T-helper 2 cell treated with Interferon-gamma antibody and Interleukin-4, amounts not matched to agents 5 μg/mL and 100 μg/mL, for 36 hours (primary cell): ENCODE measurements around the gene IL10RA.
"Not testable (repeated sequence)": the region's sequence is repeated elsewhere in the genome, so short reads cannot be mapped to it uniquely, and the experiment has no call there.

ENCODE experiments used
- DNase-seq: peaks from one replicate; pipeline ENCODE4 v3.0.0; 2021; ENCODE audit warnings: low spot score
- H3K27ac Mint-ChIP-seq: one replicate; pipeline ENCODE4 v1.8.0; 2021; ENCODE audit warnings: mild to moderate bottlenecking, mixed read lengths
- H3K27me3 Mint-ChIP-seq: one replicate; pipeline ENCODE4 v1.8.0; 2021; ENCODE audit warnings: low read depth, mixed read lengths
- H3K36me3 Mint-ChIP-seq: one replicate; pipeline ENCODE4 v1.8.0; 2021; ENCODE audit warnings: low read depth, mixed read lengths
- H3K4me1 Mint-ChIP-seq: one replicate; pipeline ENCODE4 v1.8.0; 2021; ENCODE audit warnings: low read depth, mixed read lengths
- H3K4me3 Mint-ChIP-seq: one replicate; pipeline ENCODE4 v1.8.0; 2022; ENCODE audit warnings: mild to moderate bottlenecking, moderate library complexity, mixed read lengths
- H3K9me3 Mint-ChIP-seq: one replicate; pipeline ENCODE4 v1.8.0; 2021; ENCODE audit warnings: mixed read lengths

IL10RA gene

DNA sequence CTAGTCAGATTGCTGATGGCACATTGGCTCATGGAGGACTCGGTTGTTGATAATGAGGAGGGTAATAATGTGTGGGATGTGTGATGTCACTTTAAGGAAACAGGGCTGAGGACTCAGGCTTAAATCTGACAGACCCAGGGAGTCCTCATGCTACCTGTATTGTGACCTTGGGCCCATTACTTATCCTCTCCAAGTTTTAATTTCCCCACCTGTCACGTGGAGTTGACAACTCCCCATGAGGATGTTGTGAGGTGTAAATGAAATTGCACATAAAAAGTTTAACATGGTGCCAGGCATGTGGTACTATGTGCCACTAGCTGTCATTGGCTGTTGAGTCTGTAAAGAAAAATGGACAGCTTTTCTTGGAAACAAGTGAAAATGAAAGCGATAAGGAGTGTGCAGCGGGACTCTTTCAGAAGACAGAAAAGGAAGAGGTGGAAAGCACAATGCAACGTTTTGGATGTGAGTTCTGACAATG is 15.3 kb downstream of the IL10RA start:
- H3K36me3 Mint-ChIP-seq = peaks cover 83% of the 10 kb centered on the region
- peaks cover 85% of the 10 kb centered on the region for H3K4me1 Mint-ChIP-seq
- H3K27ac Mint-ChIP-seq = peak overlapping the region; percentile 98
- no peaks in the 10 kb centered on the region for H3K27me3 Mint-ChIP-seq
- DNase-seq = peak; percentile 52
- H3K9me3 Mint-ChIP-seq = peaks cover 5% of the 10 kb centered on the region
- H3K4me3 Mint-ChIP-seq = peak overlapping the region; percentile 80

DNA sequence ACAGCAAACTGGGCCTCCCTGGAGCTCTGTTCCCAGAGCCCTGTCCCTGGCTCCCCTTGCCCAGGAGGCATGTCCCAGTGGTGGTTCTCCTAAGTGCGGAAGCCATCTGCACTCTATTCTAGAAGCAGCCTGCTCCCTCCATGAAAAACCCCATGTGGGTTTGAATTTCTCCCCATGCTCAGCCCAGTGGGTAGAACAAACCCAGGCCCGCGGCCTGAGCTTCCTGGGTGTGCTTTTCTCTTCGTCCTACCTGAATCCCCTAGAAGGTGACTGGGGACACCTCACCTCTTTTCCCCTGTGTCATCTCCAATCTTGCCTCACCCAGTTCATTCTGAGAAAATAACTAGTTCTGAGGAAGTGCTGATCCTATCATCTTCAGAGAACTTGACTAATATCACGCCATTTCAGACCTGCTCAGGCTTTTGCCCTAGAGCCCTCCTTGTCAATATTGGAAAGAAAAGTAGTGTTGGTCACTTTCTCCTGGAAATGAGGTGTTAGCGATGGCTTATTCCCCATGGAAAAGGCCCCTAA is 15.9 kb downstream of the IL10RA start:
- Mint-ChIP-seq H3K36me3 (peaks cover 81% of the 10 kb centered on the region), H3K4me3 (peak overlapping the region; percentile 80), H3K4me1 (peaks cover 86% of the 10 kb centered on the region), H3K27ac (peak overlapping the region; percentile 98), H3K9me3 (peaks cover 5% of the 10 kb centered on the region), H3K27me3 (no peaks in the 10 kb centered on the region)
- peak; percentile 80 for DNase-seq

DNA sequence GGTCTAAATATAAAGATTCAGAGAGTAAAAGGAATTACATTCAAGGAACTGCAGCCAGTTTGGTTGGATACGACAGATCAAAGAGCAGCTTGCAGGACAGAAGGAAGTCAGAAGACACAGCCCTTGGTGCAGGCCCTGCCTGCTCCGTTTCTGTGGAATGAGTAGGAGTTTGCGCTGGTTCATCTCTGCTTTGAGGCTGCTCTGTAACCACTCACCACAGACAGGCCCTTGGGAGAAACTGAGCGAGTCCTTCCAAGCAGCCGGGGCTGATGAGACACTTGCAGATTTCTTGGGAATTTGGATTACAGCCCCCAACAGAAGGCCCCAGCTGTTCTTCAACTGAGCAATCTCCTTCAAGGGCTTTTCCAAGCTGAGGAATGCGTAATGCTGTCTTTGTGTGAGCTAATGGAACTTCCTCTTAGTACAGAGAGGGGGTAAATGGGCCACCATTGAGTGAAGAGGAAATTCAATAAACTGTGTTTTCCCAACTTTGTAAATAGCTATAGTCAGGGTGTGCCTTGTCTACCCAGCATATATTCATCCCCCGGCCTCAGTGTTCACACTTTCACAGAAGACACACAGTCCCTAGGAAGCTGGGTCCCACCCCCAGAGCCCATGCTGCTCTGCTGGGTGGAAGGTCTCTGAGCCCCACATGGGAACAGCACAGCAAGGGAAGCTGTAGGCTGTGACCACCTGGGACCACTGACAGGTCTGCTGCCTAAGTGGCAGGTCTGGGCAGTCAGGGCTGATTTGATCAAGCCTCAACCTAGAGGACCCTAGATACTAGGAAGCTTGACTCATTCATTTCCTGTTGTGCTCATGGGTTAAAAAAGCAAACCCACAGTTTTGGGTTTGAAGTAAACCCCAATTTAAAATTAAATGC is 16.6 kb downstream of the IL10RA start:
- Mint-ChIP-seq H3K9me3 (peaks cover 5% of the 10 kb centered on the region), H3K4me1 (peaks cover 86% of the 10 kb centered on the region), H3K27me3 (no peaks in the 10 kb centered on the region), H3K36me3 (peaks cover 75% of the 10 kb centered on the region), H3K4me3 (peak overlapping the region; percentile 80), H3K27ac (peak overlapping the region; percentile 98)
- peak; percentile 85 for DNase-seq

DNA sequence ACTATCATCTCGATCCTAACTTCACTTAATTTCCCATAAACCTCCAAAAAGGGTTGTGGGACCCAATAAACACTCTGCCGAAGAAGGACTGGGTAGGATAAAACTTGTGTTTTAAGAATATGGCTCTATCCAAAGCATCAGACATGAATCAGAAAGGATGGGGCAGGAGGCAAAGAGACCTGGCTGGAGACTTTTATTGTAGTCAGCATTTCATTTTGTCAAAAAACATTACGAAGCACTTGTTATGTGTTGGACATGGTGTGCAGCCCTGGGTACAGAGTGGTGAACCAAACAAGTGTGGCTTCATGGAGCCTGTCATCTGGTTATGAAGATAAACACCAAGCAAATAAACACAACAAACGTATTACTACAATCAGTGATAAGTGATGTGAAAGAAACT is 17.3 kb downstream of the IL10RA start:
- DNase-seq = no peak
- peaks cover 87% of the 10 kb centered on the region for H3K4me1 Mint-ChIP-seq
- peaks cover 5% of the 10 kb centered on the region for H3K9me3 Mint-ChIP-seq
- peak overlapping the region; percentile 80 for H3K4me3 Mint-ChIP-seq
- H3K27ac Mint-ChIP-seq = peak overlapping the region; percentile 98
- H3K36me3 Mint-ChIP-seq = peaks cover 68% of the 10 kb centered on the region
- no peaks in the 10 kb centered on the region for H3K27me3 Mint-ChIP-seq

GRCh38 chr11:118004543-118005223 is 18.5 kb downstream of the IL10RA start:
- no peak for DNase-seq
- H3K4me3 Mint-ChIP-seq = peak overlapping the region; percentile 80
- H3K27ac Mint-ChIP-seq = peak overlapping the region; percentile 98
- peaks cover 63% of the 10 kb centered on the region for H3K36me3 Mint-ChIP-seq
- H3K27me3 Mint-ChIP-seq = no peaks in the 10 kb centered on the region
- peaks cover 5% of the 10 kb centered on the region for H3K9me3 Mint-ChIP-seq
- H3K4me1 Mint-ChIP-seq = peaks cover 92% of the 10 kb centered on the region

DNA sequence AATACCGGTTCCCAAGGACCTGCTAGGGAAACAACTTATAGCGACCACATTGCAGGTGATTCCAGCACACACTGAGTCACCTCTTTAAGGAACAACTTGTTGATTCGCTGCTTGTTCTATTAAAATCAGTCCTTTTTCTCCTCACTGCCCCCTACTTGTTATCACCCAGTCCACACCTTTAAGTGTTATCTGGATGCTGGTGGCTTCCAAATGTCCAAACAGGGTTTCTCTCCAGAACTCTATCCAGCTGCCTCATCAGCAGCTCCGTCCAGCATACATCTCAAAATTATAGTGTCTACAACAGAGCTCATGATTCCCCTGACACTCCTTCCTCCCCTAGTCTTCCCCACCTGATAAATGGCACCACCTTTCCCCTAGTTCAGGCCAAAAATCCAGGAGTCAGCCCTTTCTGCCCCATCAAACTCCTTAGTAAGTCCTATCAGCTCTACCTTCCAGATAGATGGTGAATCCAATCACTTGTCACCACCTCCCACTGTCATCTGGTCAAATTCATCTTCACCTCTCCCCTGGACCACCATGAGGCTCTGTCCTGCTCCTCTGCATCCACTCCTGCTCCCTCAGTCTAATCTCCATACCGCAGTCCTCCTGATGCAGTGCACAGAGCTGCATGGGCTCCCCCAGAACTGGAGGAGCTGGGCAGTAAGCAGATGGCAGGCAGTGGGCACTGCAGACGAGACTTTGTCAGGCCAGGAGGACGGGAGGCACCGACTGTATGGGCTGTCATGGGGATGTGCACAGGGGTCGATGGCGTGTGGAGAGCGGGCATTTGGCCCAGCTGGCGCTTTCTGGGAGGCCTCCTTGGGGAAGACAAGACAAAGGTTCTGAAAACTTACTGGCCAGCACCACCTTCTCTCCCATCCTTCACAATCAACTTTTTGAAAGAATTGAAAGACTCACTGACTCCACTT is 19.3 kb downstream of the IL10RA start:
- peak overlapping the region; percentile 50 for H3K4me3 Mint-ChIP-seq
- H3K27me3 Mint-ChIP-seq = no peaks in the 10 kb centered on the region
- peaks cover 5% of the 10 kb centered on the region for H3K9me3 Mint-ChIP-seq
- peak overlapping the region; percentile 98 for H3K27ac Mint-ChIP-seq
- H3K36me3 Mint-ChIP-seq = peaks cover 55% of the 10 kb centered on the region
- peaks cover 90% of the 10 kb centered on the region for H3K4me1 Mint-ChIP-seq
- no peak for DNase-seq

- peaks cover 48% of the 10 kb centered on the region for H3K36me3 Mint-ChIP-seq
Measured at GRCh38 chr11:118006153-118006534, 19.9 kb downstream of the IL10RA start.

DNA sequence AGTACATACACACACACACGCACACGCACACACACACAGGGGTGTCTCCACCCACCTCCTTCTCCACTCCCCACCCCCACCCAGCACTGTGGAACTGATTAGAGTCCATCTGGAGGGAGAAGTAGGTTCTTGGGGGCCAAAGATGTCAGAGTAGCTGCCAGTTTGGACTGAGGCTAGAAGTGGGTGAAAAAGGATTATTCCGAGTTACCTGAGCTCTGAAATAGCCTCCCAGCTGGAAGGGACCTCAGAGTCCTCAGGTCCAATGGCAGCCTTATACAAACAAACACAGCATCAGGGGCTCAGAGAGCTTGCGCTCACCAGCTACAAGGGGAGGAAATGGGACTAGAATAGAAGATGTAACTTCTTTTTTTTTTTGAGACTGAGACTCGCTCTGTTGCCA is 20.8 kb downstream of the IL10RA start:
- Mint-ChIP-seq H3K27ac (peak overlapping the region; percentile 94), H3K27me3 (no peaks in the 10 kb centered on the region), H3K9me3 (peaks cover 5% of the 10 kb centered on the region), H3K4me3 (peak overlapping the region; percentile 70), H3K36me3 (peaks cover 41% of the 10 kb centered on the region), H3K4me1 (peaks cover 83% of the 10 kb centered on the region)
- no peak for DNase-seq

More at GRCh38 chr11:118006153-118006534, 19.9 kb downstream of the IL10RA start:
- no peak for DNase-seq
- Mint-ChIP-seq H3K4me1 (peaks cover 86% of the 10 kb centered on the region), H3K9me3 (peaks cover 5% of the 10 kb centered on the region), H3K4me3 (peak overlapping the region; percentile 50), H3K27me3 (no peaks in the 10 kb centered on the region), H3K27ac (peak overlapping the region; percentile 98)

DNA sequence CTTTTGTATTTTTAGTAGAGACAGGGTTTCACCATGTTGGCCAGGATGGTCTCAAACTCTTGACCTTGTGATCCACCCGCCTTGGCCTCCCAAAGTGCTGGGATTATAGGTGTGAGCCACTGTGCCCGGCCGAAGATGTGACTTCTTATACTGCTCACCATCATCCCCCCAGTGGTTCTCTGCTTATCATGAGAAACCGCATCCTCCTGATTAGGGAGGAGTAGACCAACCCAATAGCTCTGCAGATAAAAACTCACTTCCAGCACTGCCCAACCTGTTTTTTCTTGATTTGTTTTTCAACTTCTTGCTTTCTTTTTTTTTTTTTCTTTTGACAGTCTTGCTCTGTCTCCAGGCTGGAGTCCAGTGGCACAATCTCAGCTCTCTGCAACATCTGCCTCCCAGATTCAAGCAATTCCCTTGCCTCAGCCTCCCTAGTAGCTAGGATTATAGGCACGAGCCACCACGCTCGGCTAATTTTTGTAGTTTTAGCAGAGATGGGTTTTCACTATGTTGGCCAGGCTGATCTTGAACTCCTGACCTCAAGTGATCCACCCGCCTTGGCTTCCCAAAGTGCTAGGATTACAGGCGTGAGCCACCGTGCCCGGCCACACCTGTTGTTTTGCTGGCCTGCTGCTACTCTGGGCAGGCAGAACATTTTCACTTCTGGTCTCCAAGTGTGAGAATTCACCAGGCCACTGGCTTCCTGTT is 21.5 kb downstream of the IL10RA start:
- H3K4me3 Mint-ChIP-seq = peak overlapping the region; percentile 70
- H3K4me1 Mint-ChIP-seq = peaks cover 84% of the 10 kb centered on the region
- peak overlapping the region; percentile 94 for H3K27ac Mint-ChIP-seq
- H3K9me3 Mint-ChIP-seq, H3K27me3 Mint-ChIP-seq, DNase-seq: not testable (repeated sequence)
- H3K36me3 Mint-ChIP-seq = peaks cover 42% of the 10 kb centered on the region

- no peak for DNase-seq
- H3K27ac Mint-ChIP-seq = peak overlapping the region; percentile 94
- no peaks in the 10 kb centered on the region for H3K27me3 Mint-ChIP-seq
- peaks cover 5% of the 10 kb centered on the region for H3K9me3 Mint-ChIP-seq
- peak overlapping the region; percentile 70 for H3K4me3 Mint-ChIP-seq
- peaks cover 45% of the 10 kb centered on the region for H3K36me3 Mint-ChIP-seq
- peaks cover 84% of the 10 kb centered on the region for H3K4me1 Mint-ChIP-seq
Measured at GRCh38 chr11:118008271-118008911, 22.2 kb downstream of the IL10RA start.

DNA sequence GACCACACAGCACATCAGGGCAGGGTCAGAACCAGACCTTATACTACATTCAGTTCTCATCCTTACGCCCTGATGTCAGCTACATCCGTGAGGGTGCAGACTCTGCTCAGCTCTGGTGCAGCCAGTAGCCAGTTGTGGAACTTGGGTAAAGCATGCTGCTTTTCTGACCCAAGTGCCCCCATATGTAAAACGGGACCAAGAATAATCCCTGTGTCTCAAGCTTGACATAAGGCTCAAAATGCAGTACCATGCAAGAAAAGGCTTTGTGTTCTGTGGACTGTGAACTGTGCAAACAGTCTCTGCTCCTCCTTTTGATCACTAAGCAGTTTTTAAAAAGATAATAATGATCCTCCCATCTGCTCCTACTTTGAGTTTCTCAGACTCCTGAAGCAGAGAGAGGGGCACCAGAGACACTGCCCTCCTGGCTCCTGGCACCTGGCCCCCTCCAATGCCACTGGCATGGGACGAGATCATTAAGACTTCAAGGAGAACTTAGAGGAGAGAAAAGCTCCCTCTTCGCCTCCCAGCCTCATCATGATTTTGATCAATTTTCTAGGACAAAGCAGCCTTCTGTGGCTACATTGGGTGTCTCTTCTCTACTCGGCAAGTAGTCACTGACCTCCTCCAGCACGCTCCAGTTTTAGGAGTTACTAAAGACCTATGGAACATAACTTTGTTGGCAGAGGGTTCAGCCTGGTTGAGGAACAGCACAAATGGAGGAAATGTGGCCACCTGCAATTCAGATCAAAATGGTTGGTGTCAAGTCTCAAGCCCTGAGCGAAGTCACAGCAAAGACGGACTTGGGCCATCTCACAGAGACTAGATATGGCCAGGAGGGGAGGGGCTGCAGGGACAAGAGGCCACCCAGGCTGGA is 23.9 kb downstream of the IL10RA start:
- Mint-ChIP-seq H3K36me3 (peaks cover 41% of the 10 kb centered on the region), H3K4me3 (no peak overlapping the region), H3K27me3 (no peaks in the 10 kb centered on the region), H3K27ac (peak overlapping the region; percentile 60), H3K4me1 (peaks cover 84% of the 10 kb centered on the region), H3K9me3 (peaks cover 7% of the 10 kb centered on the region)
- DNase-seq = no peak
